OCI-LY1 (cell line): ENCODE data around the gene TCL1B.

Experiments used
- H2AFZ ChIP-seq: fragments of 200-600 bp; sonication (generic), shearing (Covaris generic); 2 replicates; pipeline ENCODE4 v1.6.0; 2014; ENCODE audit warnings: antibody characterized with exemption, mild to moderate bottlenecking, low read length
- H3F3A ChIP-seq: fragments of 200-600 bp; sonication (generic), shearing (Covaris generic); 2 replicates; pipeline ENCODE4 v1.6.0; 2014; ENCODE audit warnings: mild to moderate bottlenecking, antibody characterized with exemption, low read length, moderate library complexity; ENCODE audit not compliant: insufficient read depth
- H3K27ac ChIP-seq: fragments of 200-600 bp; sonication (generic); 2 replicates; pipeline ENCODE4 v1.5.1; 2014; ENCODE audit warnings: low read length, mixed run types, mild to moderate bottlenecking, low read depth; ENCODE audit not compliant: poor library complexity, severe bottlenecking
- H3K27me3 ChIP-seq: fragments of 200-600 bp; sonication (generic); 2 replicates; pipeline ENCODE4 v1.6.0; 2014; ENCODE audit warnings: antibody characterized with exemption, mild to moderate bottlenecking, low read length, moderate library complexity; ENCODE audit not compliant: insufficient read depth
- H3K36me3 ChIP-seq: fragments of 200-600 bp; sonication (generic); 2 replicates; pipeline ENCODE4 v1.6.1; 2014; ENCODE audit warnings: mild to moderate bottlenecking, antibody characterized with exemption, low read length, moderate library complexity, mixed read lengths; ENCODE audit not compliant: insufficient read depth
- H3K4me1 ChIP-seq: fragments of 200-600 bp; sonication (generic); 2 replicates; pipeline ENCODE4 v1.5.1; 2014; ENCODE audit warnings: mild to moderate bottlenecking, low read length, moderate library complexity; ENCODE audit not compliant: insufficient read depth, severe bottlenecking
- H3K4me2 ChIP-seq: fragments of 200-600 bp; sonication (generic), shearing (Covaris generic); 2 replicates; pipeline ENCODE4 v1.6.1; 2014; ENCODE audit warnings: low read length
- H3K4me3 ChIP-seq: fragments of 200-600 bp; sonication (generic); 2 replicates; pipeline ENCODE4 v1.5.1; 2014; ENCODE audit warnings: low read length, low read depth, mild to moderate bottlenecking, mixed read lengths; ENCODE audit not compliant: poor library complexity, severe bottlenecking
- H3K79me2 ChIP-seq: fragments of 200-600 bp; shearing (Covaris generic); 2 replicates; pipeline ENCODE4 v1.6.1; 2016; ENCODE audit warnings: mixed run types, low read length, mixed read lengths; ENCODE audit not compliant: insufficient read depth
- H3K9ac ChIP-seq: fragments of 200-600 bp; sonication (generic), shearing (Covaris generic); 2 replicates; pipeline ENCODE4 v1.6.1; 2014; ENCODE audit warnings: mild to moderate bottlenecking, low read length, mixed read lengths
- H3K9me2 ChIP-seq: fragments of 200-600 bp; sonication (generic), shearing (Covaris generic); 2 replicates; pipeline ENCODE4 v1.6.1; 2014; ENCODE audit warnings: low read depth, mild to moderate bottlenecking, low read length, mixed read lengths
- H3K9me3 ChIP-seq: fragments of 200-600 bp; shearing (Covaris generic); 2 replicates; pipeline ENCODE4 v1.6.1; 2014; ENCODE audit warnings: low read length, mixed read lengths
- H4K20me1 ChIP-seq: fragments of 200-600 bp; sonication (generic), shearing (Covaris generic); 2 replicates; pipeline ENCODE4 v1.6.0; 2016; ENCODE audit warnings: mild to moderate bottlenecking, low read length; ENCODE audit not compliant: insufficient read depth
- CTCF ChIP-seq: fragments of 200-600 bp; sonication (generic), shearing (Covaris generic); IDR thresholded peaks from 2 replicates; pipeline ENCODE4 v1.5.1; 2017; ENCODE audit warnings: mild to moderate bottlenecking, antibody characterized with exemption, low read length, moderate library complexity, mixed read lengths
- EZH2 ChIP-seq: fragments of 200-600 bp; sonication (generic), shearing (Covaris generic); IDR thresholded peaks from 2 replicates; pipeline ENCODE4 v1.8.0; 2017; ENCODE audit warnings: borderline replicate concordance, mixed run types, mild to moderate bottlenecking, antibody characterized with exemption, low read length, moderate library complexity, mixed read lengths

The TCL1B gene

GRCh38 chr14:95712398-95712797 is 26.2 kb downstream of the TCL1B start:
- H4K20me1 ChIP-seq, result no peaks in the 10 kb centered on the region
- peak overlapping the region; percentile 98 for H3K9ac ChIP-seq
- peaks cover 16% of the 10 kb centered on the region for H3K79me2 ChIP-seq
- peaks cover 3% of the 10 kb centered on the region; the same call in 1 of the 2 replicates for H3F3A ChIP-seq
- H3K4me3 ChIP-seq, result peak overlapping the region; percentile 91
- peak overlapping the region; percentile 96 for H3K4me2 ChIP-seq
- H3K9me2 ChIP-seq, result no peaks in the 10 kb centered on the region
- no peaks in the 10 kb centered on the region for H3K27me3 ChIP-seq
- peaks cover 50% of the 10 kb centered on the region for H3K36me3 ChIP-seq
- TF ChIP-seq CTCF, result no peak
- H3K9me3 ChIP-seq, result no peaks in the 10 kb centered on the region
- H3K4me1 ChIP-seq, result peaks cover 60% of the 10 kb centered on the region
- H2AFZ ChIP-seq, result no peak overlapping the region
- H3K27ac ChIP-seq, result peak overlapping the region; percentile 92

- Histone ChIP-seq H3K4me2 (peak within 1 kb of the TSS; percentile 96), H3K27me3 (no peaks in the 10 kb centered on the region), H3K9me3 (no peaks in the 10 kb centered on the region), H3K27ac (peak within 1 kb of the TSS; percentile 92), H3K9ac (peak within 1 kb of the TSS; percentile 98), H3K36me3 (peaks cover 47% of the 10 kb centered on the region), H2AFZ (no peak within 1 kb of the TSS), H3K4me1 (peaks cover 50% of the 10 kb centered on the region), H3K79me2 (peaks cover 16% of the 10 kb centered on the region), H3K9me2 (no peaks in the 10 kb centered on the region), H3K4me3 (peak within 1 kb of the TSS; percentile 91), H3F3A (0 out of 2 replicates have a peak, but pooled peaks cover under 1% of the 10 kb centered on the region), H4K20me1 (no peaks in the 10 kb centered on the region)
- peak; percentile 56 for TF ChIP-seq CTCF
- TF ChIP-seq EZH2, result no peak
Observed at GRCh38 chr14:95713596-95714371, 27.6 kb downstream of the TCL1B start, which contains the start of gene TCL1A. TSS of gene TCL1A (minus strand) at chr14:95714125. CDS start at chr14:95714066, 59 bp downstream.

- no peaks in the 10 kb centered on the region for H3K27me3 ChIP-seq
Observed at GRCh38 chr14:95722525-95723190, 36.4 kb downstream of the TCL1B start.

More at GRCh38 chr14:95722525-95723190, 36.4 kb downstream of the TCL1B start:
- Histone ChIP-seq H3K79me2 (no peaks in the 10 kb centered on the region), H3K36me3 (no peaks in the 10 kb centered on the region; the same call in 1 of the 2 replicates), H3K9ac (no peak overlapping the region), H4K20me1 (no peaks in the 10 kb centered on the region), H3K9me2 (no peaks in the 10 kb centered on the region), H3K4me2 (no peak overlapping the region), H3K4me3 (no peak overlapping the region), H2AFZ (no peak overlapping the region), H3K27ac (no peak overlapping the region), H3K9me3 (no peaks in the 10 kb centered on the region; the same call in 1 of the 2 replicates), H3F3A (no peaks in the 10 kb centered on the region), H3K4me1 (no peaks in the 10 kb centered on the region)
- TF ChIP-seq EZH2, result no peak
